HG03558 (cell line): Measurements from ENCODE around the gene IGSF9.

Source experiments
- ATAC-seq: cut with Tn5 transposase; IDR thresholded peaks from one replicate; pipeline ENCODE4 v1.9.1; 2021; ENCODE audit warnings: moderate number of reproducible peaks; ENCODE audit not compliant: unreplicated experiment; ENCODE audit errors: extremely low read depth

Gene IGSF9

DNA sequence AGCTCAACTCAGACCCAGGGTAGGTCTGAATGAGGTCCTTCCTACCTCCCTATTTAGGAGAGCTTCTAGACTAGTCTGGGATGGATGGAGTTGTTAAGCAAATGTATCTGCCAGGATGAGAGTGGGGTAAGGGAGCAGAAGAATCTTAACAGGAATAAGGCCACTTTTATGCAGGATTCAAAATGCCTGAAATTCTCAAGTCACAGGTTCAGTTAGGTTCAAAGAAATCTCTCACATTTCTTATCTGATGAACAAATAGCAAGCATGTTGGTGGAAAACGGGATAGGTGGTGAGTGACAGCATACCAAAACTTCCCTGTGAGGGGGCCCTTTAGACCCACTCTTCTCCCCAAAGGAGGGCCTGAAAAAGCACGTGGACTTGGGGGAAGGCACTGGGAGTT, 5.6 kb upstream of the IGSF9 start:
- no peak for ATAC-seq

DNA sequence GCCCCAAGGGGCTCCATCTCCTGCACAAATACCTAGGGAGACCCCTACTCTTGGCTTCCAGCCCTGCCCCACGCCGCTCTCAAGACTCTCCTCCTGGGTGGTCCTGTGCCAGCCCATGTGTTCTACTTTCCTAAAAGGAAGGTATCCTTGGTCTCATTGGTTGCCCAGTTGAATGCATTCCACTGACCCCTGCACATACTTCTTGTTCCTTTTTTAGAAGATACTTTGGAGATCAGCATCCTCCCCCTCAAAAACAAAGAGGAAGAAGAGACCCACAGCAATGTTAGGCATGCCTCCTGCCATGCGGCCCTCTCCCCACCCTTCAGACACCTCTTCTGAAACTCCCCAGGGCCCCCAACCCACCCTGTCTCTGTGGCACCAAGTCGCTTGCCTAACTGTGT, 4.6 kb upstream of the IGSF9 start:
- no peak for ATAC-seq

DNA sequence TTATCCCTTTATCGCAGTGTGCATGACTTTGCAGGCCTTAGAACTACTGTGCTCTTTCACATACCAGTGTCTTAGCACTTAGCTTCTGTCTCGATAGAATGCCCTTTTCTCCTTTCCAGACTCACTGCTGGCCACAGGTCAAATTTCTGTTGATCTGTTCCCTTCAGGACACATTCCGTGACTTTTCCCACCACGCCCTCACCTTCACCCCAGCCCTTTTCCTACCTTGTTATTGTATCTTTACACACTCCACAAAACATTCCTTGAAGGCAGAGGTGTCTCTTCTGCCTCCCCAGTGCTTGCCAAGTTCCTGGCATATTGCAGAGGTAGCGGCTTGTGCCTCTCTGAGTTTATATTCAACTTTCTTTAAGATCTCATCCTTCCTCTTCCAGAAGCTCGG, 3.7 kb upstream of the IGSF9 start:
- ATAC-seq, result no peak

DNA sequence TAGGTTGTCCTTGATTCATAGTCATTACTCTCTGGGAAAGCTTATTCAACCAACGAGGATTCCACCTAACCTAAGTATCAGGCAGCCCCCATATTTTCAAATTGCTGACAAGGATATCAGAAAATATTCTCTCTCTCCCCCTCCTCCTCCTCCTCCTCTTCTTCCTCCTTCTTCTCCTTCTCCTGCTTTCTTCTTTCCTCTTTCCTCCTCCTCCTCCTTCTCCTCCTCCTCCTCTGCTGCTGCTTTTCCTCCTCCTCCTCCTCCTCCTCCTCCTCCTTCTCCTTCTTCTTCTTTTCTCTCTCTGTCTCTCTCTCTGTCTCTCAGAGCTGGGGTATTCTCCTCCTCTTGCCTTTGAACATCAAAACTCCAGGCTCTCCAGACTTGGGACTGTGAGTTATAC, 2.5 kb upstream of the IGSF9 start:
- ATAC-seq, result no peak

DNA sequence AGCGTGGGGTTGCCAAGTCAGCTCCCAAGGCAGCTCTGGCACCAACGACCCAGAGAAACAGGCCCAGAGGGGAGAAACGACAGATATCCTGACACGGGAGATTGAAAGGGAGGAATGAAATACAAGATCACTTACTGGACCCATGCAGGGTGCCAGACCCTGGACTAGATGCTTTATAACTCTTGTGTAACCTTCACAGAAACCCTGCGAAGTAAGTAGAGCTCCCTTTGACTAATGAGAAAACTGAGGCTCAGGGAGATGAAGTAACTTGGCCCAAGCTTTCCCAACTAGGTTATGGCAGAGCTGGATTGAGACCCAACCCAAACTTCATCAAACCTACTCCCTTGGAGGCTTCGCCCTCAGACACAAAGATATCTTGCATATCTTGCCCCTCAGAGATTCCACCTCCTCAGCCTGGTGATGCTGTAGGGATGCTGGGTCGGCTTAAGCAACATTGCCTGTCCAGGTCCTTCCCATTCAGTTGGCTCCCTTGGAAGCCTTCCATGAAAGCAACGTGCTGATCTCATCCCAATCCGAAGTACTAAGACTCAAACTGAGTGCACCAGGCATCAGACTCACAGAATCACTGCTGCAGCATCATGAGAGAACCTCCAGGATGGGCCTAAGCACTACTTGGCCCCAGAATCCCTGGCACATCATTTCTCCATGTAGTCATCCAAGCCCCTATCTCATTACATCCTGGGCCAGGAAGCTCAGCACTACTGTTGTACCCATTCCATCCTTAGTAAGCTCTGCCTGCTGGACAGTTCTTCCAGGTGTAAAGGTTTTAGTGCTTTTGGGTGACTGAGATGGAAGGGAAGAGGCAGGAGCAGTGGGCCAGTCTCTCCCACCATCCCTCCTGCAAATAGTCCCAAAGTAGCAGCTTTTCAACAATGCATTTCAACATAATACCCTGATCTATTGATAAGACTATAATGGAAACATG, 1.1 kb upstream of the IGSF9 start:
- ATAC-seq, result no peak

DNA sequence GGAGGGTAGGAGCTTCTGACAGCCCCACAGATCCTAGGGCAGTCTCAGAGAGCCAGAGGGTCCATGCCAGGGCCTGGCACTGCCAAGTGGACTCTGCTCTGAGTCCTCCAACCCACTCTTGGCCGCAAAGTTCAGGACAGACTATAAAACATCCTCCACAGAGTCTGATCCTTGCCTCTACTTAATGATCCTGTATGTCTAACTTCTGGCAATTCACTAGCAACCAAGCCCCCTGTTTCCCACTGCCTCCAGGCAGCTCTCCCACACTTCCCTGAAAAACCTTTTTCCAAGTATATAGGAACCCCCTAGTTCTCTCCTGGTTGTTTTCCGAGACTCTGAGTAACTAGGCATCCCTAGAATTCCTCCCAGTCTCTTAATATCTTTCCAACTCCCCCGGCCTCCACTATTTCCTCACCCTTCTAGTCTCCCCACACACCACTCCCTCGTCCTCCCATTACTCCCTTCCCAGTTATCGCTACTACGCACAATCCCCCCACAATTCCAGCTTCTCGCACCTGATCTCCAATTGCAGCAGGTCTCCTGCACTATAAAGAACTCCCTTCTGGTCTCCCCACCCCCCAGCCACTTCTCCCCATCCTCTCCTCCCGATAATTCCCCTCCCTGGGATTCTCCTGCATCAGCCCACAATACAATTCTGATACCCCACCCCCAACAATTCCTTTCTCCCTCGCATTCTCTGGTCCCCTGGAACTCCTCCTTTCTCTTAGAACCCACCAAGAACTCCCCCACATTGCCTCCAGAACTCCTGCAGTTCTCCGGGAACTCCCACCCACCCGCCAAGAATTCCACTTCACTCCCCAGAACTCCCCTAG, 574 bp downstream of the IGSF9 start:
- no peak for ATAC-seq

DNA sequence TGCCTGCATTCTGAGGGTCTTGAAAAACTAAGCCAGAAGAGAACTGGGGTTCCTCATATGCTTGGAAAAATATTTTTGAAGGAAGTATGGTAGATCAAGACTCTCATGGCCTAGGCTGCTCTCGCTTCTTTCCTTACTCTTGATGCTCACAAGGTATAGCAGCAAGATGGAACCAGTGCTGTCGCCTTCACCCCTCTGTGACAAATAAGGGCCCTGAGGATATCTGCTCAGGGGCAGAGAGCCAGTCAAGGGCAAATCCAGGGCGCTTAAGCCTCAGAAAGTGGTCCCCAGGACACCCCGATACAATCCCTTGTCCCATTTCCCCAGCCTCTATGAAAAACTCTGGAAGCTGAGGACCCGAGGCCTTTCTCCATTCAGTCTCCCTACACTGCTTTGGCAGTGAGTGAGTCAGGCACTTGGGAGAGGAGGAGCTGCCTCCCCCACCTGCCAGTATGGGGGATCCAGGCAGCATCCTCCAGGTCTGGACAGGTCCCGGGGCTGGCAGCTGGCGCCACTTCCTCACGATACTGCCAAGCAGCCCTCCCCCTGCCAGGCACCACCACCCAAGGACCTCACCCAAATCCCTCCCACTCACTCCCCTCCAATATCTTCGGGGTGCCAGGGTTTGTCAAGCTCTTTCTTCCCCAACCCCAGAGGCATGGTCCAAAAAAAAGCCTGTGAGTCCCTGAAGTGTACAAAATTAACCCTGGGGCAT, 1.3 kb downstream of the IGSF9 start:
- ATAC-seq, result no peak

DNA sequence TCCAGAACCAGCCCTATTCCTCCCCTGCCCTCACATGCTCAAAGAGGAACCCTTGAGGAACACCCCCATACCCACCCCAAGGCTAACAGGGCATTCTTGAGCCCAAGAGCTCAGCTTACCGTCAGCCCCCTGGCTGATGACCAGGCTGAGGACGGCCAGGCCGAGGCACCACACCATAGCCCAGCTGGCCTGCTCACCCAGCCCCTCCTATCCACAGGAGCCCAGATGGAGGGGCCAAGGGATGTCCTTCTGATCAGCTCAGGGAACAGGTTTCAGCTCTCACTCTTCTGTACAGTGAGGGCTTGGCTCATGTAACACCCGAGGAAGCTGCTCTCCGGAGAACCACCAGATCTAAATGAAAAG, 2.2 kb downstream of the IGSF9 start:
- no peak for ATAC-seq

DNA sequence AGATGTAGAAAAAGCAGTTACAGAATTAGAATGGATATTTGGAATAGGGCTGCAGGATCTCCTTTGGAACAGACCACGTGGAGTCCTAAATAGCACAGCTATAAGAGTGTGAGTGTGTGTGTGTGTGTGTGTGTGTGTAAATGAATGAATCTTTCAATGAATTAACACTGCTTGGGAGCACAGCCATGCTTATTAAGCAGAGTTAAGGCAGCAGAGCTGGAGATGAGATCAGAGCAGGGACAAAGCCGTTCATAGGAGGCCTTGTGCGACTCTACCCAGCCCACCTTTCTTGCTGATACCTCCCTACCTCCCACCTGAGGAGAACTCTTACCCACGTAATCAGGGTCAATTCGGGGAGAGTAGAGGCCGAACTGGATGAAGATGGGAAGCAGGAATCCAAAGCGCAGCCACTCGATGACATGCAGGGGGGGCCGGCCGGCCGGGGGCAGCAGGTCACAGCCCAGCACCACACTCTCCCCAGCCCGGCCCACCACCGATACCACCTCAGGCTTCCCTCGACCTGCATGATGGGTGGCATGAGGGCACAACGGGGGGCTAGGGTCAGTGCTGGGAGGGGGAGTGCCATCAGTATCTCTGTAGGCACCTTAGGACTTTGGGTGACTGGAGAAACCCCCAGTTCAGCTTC, 2.7 kb downstream of the IGSF9 start:
- ATAC-seq, result no peak

DNA sequence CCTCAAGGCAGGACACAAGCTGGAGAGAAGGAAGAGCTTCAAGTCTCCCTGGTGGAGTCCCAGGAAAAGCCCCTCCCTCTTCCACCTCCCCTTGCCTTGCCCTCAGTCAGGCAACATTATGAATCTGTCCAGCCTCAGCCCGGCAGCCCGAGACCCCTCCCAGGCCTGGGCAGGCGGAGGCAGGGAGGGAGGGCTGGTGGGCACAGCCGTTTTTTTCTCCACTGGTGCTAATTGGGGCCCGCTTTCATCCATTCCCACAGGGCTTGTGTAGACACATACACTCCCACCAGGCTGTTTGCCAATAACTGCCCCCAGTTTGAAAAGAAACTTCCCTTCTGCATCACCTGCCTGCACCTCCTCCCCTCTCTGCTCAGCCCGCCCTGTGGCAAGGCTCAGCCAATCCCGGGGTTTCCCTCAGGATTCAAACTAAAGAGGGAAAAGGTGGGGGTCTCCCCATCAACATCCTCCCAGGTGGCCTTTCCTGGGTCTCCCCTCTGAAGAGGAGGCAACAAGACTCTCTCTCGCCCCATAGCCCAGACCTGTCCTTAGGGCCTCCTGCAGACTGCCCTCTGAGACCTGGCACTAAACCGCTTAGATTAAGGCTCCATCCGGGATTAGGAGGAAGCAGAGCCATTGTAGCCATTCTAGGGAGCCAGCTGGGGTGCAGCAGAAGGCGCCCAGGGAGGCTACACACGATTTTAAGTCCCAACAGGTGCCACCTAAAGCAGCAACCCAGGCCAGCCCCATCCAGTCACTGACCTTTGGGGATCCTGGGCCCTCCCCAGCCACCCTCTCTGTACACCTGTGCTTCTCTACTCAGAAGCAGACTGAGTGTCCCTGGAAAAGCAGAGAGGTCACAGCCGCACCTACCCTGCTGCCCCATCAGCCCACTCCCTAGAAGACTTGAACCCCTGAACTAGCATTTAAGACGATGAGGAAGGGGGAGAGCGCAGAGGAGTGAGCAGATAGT, 3.5 kb downstream of the IGSF9 start:
- no peak for ATAC-seq

DNA sequence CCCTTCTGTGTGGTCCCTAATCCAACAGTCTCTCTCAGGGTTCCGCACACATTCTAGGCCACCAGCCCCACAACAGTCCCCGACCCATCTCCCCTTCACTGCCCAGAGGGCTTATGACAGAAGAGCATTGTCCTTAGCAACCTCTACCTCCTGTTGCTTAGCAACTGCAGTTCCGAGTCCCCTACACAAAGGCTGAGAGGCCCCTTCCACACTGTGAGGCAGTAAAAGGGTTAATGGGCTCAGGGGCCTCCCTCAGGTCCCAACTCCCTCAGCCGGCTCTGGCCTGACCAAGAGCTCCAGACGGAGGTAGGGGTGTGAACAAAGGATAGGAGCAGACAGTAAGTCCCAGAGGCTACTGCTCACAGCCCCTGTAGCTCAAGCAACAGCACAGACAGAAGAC, 4.3 kb downstream of the IGSF9 start:
- no peak for ATAC-seq

DNA sequence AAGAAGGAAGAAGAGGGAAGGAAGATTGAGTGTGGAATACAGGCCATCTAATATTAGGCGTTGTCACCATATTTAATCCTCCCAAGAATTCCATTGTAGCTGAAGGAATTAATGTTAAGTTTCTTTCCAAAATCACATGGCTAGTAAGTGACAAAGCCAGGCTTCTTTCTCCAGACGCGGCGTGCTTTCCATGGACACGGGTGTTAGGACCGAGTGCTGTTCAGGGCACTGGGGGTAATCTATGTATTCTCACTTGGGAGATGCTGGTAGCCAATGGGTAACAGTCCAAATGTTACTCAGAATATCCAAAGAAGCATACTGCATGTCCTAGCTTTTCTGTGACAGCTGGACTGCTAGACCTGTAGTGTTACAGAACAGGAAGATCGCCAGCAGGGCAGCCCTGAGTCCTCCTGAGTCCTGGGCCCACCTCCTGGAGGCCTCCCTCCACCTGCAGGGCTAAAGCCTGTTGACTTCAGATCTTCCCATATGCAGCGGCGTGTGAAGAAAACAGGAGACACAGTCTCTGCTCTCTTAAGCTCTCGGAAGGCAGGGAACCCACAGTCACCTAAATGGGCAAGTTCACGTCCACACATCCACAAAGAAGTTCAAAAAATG, 5.3 kb downstream of the IGSF9 start:
- no peak for ATAC-seq

DNA sequence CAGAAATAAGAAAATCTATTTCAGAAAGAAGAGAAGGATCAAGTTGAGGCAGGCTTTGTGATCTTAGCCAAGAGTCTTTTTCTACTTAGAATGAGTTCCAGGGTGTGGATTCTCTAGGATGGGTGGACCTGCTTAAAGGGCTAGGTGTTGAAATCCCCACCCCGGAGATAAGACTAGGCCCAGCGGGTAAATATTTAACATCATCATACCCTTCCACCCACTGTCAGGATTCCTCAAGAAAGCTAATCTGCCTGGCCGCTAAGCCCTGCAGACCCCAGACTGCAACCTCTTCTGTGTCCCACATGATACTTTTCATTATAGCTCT, 5.8 kb downstream of the IGSF9 start:
- ATAC-seq, result no peak

DNA sequence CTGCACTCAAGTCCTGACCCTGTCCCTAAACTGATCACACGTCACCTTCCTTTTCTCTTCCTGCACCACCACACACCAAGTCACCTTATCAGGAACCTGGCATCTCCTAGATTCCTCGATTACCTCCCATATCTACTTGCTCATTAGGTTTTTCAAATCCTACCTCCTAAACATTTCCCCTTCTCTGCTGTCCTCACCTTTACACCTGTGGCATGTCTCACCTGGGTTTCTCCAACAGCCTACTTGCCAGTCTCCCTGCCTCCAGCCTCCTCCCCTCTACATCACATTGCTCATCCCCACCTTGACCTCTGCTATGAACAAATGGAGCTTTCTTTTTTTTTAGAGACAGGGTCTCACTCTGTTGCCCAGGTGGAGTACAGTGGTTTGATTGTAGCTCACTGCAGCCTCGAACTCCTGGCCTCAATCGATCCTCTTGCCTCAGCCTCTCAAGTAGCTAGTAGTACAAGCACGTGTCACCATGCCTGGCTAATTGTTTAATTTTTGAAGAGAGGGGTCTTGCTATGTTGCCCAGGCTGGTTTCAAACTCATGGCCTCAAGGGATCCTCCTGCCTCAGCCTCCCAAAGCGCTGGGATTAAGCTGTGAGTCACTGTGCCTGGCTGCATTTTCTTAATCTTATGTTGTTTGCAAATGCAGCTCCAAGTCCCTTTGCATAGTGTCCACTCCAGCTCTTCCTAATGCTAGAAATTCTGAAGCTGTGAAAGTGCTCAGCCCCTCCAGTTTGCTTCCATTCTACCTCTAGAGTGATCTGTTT, 6.3 kb downstream of the IGSF9 start:
- no peak for ATAC-seq

DNA sequence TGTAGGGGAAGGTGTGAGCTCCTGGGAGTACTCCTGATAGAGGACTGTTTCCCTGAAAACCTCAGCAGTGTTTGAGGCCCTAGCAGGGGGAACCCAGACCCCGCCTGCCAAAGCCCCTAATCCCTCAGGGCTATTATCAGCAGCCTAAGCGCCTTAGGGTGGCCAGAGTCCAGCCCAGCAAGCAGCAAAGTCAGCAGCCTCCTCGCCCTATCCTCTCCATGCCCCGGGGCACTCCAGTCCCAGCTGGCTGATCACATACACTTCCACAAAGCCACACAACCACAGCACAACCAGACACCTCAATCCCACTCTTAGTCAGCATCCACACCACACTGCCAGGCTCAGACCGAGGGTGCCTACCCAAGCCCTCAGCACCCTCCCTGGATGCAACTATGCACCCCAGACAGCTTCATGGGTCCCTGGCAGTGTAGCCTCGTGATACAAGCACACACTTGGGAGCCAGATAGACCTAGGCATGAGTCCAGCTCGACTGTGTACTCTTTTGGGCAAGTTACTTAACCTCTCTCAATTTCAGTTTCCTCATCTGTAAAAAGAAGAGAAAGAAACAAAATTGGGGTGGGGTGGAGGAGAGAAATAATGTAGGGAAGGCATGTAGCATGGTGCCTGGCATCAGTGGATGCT, 7.1 kb downstream of the IGSF9 start:
- no peak for ATAC-seq

DNA sequence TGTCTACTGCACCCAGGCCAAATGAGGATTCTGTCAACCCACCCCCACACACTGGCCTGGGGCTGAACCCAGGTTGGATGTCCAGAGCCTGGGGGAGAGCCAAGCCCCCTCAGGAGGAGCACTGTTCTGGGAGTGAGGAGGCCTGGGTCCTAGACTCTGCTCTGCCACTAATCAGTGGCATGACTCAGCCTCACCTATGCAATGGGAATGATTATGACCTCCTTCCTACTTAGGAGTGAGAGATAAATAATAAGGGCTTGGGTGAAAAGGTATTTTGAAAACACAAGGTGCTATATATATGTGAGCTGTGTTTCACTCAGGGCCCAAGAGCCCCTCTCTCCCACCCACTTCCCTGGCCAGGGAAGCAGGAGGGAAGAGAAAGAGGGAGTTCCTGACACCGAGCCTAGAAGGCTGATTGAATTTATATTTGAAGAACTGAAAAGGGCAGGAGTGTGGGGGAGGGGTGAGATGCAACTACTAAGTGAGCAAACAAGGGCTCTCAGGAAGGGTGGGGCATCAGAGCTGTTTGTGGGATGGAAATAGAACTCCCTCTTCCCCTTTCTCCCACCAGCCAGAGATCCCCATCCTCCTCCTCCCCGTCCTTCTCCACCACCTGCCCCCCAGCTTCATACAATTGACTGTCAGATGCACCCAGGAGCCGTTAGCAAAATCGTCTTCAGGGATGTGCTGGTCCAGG, 8.2 kb downstream of the IGSF9 start:
- no peak for ATAC-seq

DNA sequence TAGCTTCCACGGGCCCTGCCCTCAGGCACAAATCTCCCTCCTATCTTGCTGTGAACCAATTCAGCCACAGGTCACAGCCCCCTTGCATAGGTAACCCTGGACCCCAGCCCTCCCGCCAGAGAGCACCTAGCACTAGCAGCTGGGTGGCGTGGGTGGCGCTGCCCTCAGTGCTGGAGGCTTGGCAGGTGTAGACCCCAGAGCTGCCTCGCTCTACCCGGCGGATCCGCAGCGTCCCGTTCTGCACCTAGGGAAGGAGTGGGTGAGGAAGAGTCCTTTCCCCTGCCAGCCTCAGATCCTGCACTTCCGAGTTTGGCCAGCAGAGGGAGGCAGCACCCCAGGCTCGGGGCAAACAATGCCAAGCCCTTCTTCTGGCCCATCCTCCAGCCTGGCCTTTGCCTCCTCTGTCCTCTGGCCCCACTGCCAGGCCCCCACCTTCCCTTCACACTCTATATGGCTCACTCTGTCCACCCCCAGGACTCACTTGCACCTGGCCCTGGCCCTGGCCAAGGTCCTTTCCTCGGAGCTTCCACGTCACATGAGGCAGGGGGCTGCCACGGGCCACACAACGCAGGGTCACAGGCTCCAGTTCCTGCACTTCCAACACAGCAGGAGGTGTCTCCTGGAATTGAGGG, 9.0 kb downstream of the IGSF9 start:
- no peak for ATAC-seq
